AG09309 (cell line): Measurements from ENCODE around the gene MTCL1.

Source experiments
- DNase-seq: peaks from one replicate; pipeline ENCODE4 v3.0.0-alpha.2; 2010; ENCODE audit warnings: low read depth
- H3K4me3 ChIP-seq: 2 replicates; pipeline ENCODE4 v1.5.1; 2011; ENCODE audit warnings: mild to moderate bottlenecking, low read depth, low read length, moderate library complexity; ENCODE audit not compliant: control insufficient read depth
- TF ChIP-seq, protein P1 (sequence below): IDR thresholded peaks from 2 replicates; pipeline ENCODE4 v1.5.1; 2011; ENCODE audit warnings: mild to moderate bottlenecking, low read depth, low read length, inconsistent platforms; ENCODE audit not compliant: insufficient read depth, control insufficient read depth; ENCODE audit errors: missing control alignments

Gene MTCL1

DNA sequence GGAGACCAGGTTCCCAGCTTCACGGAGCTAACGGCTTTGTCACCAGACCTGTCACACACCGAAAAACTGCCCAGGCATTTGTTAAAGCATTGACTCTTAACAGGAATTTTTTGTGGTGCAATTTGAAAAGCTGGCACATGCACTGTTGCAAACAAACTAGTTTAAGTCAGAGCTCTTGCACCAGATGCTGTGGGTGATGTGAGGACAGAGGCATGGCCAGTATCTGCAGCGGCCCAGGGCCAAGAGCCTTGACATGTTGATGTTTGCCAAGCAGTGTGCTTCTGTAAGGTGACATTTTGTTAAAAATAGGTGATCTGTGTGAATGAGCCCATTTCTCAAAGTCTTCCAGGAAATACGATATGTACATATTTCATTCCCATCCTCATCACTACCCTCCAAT is 142.5 kb downstream of the MTCL1 start:
- no peak overlapping the region for H3K4me3 ChIP-seq
- DNase-seq = no peak
- TF ChIP-seq, protein P1, sequence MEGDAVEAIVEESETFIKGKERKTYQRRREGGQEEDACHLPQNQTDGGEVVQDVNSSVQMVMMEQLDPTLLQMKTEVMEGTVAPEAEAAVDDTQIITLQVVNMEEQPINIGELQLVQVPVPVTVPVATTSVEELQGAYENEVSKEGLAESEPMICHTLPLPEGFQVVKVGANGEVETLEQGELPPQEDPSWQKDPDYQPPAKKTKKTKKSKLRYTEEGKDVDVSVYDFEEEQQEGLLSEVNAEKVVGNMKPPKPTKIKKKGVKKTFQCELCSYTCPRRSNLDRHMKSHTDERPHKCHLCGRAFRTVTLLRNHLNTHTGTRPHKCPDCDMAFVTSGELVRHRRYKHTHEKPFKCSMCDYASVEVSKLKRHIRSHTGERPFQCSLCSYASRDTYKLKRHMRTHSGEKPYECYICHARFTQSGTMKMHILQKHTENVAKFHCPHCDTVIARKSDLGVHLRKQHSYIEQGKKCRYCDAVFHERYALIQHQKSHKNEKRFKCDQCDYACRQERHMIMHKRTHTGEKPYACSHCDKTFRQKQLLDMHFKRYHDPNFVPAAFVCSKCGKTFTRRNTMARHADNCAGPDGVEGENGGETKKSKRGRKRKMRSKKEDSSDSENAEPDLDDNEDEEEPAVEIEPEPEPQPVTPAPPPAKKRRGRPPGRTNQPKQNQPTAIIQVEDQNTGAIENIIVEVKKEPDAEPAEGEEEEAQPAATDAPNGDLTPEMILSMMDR = no peak

DNA sequence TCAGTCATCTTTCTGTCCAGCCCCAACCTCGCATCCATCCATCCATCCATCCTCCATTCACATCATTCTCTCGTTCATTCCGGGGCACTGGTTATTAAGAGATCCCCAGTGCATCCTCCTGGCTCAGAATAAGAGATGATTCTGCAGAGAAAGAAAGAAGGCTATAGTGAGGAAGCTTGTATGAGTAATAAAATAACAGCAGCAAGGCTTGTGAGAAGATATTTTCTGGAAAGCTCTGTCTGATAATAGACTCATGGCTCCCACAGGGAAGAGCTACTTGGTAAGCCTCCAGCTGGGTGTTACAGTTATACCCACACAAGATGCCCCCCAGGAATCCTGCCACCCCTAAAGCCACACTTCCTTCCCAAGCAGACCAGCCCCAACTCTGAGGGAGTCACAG is 143.2 kb downstream of the MTCL1 start:
- no peak overlapping the region for H3K4me3 ChIP-seq
- no peak for DNase-seq
- TF ChIP-seq, protein P1 = no peak

DNA sequence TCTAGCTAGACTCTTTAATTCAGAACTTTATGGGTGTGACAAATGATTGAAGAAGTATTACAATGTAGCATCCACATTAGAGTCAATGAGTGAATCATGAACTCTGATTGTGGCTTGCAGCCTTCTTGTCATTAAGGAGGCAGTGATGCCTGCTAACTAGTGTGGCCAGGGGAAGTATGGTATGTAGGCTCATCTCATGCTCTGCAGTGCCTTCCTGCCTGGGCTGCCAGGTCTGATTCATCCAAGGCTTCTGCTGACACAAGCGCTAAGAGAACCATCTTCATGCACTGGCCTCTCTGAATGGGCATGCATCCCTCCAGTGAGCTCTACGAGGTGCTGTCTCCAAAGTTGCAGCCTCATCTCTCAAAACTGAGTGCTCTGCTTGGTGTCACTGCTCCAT is 144.3 kb downstream of the MTCL1 start:
- TF ChIP-seq, protein P1 = no peak
- no peak for DNase-seq
- no peak overlapping the region for H3K4me3 ChIP-seq

DNA sequence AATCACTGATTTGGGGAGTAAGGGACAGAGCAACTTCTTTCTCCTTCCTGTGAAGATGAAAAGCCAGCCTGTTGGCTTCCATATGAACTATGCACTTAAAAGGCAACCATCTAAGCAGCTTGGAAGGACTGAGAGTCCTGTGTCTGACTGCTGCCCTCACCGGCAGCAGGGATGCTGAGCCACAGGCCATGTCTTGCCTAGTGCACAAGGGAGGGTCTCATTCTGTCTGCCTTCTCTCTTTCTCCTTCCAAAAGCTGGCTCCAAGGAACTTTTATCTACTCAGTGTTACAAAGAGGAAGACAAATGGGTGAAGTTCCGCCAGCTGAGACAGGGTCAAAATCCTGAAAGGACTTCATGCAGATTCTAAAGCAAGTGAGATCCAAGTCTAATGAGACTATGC is 146.3 kb downstream of the MTCL1 start:
- TF ChIP-seq, protein P1 = no peak
- no peak for DNase-seq
- no peak overlapping the region for H3K4me3 ChIP-seq

DNA sequence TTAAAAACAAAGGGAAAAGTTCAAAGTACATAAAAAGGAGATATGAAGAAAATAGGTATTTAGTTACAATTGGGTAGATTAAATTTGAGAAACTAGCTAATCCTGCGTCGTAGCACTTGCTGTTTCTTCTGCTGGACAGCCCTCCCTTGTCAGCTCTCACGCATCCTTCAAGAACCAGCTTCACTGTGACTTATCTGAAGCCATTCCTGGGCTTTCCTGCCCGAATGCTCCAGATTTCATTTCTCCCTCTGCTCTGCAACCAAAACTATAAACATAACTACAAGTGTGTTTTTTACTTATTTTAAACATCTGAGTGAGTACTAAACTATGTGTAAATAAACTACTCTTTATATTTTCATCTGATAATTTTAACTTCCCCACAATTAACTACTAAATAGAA is 149.2 kb downstream of the MTCL1 start:
- no peak for DNase-seq
- H3K4me3 ChIP-seq = no peak overlapping the region
- TF ChIP-seq, protein P1 = no peak

DNA sequence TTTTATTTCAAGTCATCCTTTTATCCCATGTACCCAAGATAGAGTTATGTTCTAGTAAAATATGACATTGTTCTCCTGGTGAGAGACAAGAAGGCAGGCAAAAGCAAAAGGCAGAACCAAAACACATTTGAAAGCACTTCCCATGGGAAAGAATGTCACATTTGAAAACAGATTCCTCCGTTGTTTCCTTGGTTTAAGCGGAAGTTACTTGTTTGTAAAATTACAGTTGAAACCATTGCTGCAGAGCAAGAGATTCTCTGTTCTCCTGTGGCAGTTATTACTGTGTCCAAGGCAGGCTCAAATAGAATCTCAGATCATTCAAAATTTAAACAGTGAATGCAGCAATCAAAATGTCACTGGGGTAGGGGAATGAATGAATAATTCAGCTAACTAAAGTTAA is 149.6 kb downstream of the MTCL1 start:
- TF ChIP-seq, protein P1 = no peak
- no peak overlapping the region for H3K4me3 ChIP-seq
- DNase-seq = no peak

DNA sequence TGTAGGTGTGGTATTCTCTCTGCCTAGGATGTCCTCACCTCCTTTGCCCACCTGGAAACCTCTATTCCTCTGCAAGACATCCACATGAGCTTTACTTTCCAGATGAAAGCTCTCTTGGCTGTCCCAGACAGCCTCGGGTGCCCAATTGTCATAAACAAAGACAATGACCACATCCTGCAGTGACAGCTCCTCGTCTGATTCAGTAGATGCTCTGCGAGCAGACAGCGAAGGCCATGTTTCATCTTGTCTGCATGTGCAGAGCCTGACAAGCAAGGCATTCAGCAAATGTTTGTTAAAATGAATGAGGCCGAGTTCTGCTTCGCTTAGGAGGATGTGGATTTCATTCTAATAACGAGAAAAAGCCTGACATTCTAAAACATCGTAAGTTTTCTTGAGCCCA is 150.9 kb downstream of the MTCL1 start:
- no peak for DNase-seq
- H3K4me3 ChIP-seq = no peak overlapping the region
- TF ChIP-seq, protein P1 = no peak
